Suprapubic skin (tissue), 4 donors: ENCODE measurements around the gene PYGB. TPM values are rescaled to one million over a fixed set of nuclear protein-coding genes. Genes with fewer than 3 reads are reported as not detected.

ENCODE experiments used
- DNase-seq, 2 donors: peaks; one replicate each; pipeline ENCODE4 v3.0.0-alpha.2; 2019; ENCODE audit warnings: low spot score in 2 of 2
- H3K27ac ChIP-seq: fragments of 200-600 bp; sonication (generic); one replicate; pipeline ENCODE4 v1.5.1; 2019
- H3K27me3 ChIP-seq: fragments of 200-600 bp; sonication (generic); one replicate; pipeline ENCODE4 v1.5.1; 2019
- H3K36me3 ChIP-seq: fragments of 200-600 bp; sonication (generic); one replicate; pipeline ENCODE4 v1.5.1; 2019
- H3K4me1 ChIP-seq: fragments of 200-600 bp; sonication (generic); one replicate; pipeline ENCODE4 v1.5.1; 2019
- H3K4me3 ChIP-seq: fragments of 200-600 bp; sonication (generic); one replicate; pipeline ENCODE4 v1.5.1; 2019; ENCODE audit warnings: mild to moderate bottlenecking
- H3K9me3 ChIP-seq: fragments of 200-600 bp; sonication (generic); one replicate; pipeline ENCODE4 v1.5.1; 2019
- EP300 ChIP-seq: sonication (generic); formaldehyde crosslinking; IDR thresholded peaks from one replicate; pipeline ENCODE4 v1.6.1; 2017; ENCODE audit warnings: antibody characterized with exemption
- POLR2A ChIP-seq, 2 donors: fragments of 450-650 bp; IDR thresholded peaks; one replicate each; pipeline ENCODE4 v1.6.1; 2017; ENCODE audit warnings: antibody characterized with exemption in 2 of 2, mild to moderate bottlenecking in 2 of 2, moderate library complexity in 2 of 2
- POLR2AphosphoS5 ChIP-seq, 3 donors: sonication (generic); formaldehyde crosslinking; IDR thresholded peaks; one replicate each; pipeline ENCODE4 v1.6.1; 2017; ENCODE audit warnings: antibody characterized with exemption in 3 of 3
- WGBS: methylation state at CpG from one replicate; pipeline ENCODE4 v1.1.5; 2018; 5-methylcytosine and 5-hydroxymethylcytosine counted together
- total RNA-seq, 4 donors: library from RNA; depleted of rRNA; stranded (reverse); fragments of >200 nt; gene quantifications; one replicate each; pipeline ENCODE4 v1.1.0, GENCODE V29; 2016
- TF ChIP-seq, protein P1 (sequence below), 2 donors: fragments of 200-600 bp in 1 of 2; fragments of 450-650 bp in 1 of 2; sonication (generic) in 1 of 2; IDR thresholded peaks; one replicate each; pipeline ENCODE4 v1.5.1; 2016 to 2019; ENCODE audit warnings: antibody characterized with exemption in 2 of 2, mild to moderate bottlenecking in 1 of 2, moderate library complexity in 1 of 2

PYGB gene
- total RNA-seq, 4 donors from 2014 or later = 142 to 247 (median 198) TPM

DNA sequence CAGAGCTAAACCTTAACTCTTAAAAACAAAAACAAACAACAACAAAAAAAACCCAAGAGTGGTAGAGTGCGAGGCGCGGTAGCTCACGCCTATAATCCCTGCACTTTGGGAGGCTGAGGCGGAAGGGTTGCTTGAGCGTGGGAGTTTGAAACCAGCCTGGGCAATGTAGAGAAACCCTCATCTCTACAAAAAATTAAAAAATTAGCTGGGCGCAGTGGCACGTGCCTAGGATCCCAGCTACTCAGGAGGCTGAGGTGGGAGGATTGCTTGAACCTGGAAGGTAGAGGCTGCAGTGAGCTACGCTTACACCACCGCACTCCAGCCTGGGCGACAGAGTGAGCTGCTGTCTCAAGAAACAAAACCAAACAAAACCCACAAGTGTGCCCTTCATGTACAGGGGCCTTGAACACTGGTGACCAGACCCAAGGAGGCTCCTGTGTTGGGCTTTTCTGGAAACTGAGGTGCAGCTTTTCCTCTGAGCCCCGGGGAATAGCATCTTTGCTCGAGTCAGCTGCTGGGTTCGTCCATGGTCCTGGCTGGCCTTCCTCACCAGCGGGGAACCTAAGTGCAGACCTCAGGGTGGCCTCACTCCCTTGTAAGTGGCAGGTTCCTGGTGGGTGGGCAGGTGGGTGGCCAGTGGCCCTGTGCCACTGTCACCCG lies 39.9 kb downstream of the PYGB start:
- Histone ChIP-seq H3K36me3 (peaks cover 98% of the 10 kb centered on the region), H3K4me1 (no peaks in the 10 kb centered on the region), H3K27me3 (no peaks in the 10 kb centered on the region), H3K27ac (no peak overlapping the region), H3K9me3 (no peaks in the 10 kb centered on the region), H3K4me3 (no peak overlapping the region)
- DNase-seq = peak in 1 of 2 donors; percentile 49
- 96% methylated on average over 14 of the region's 16 CpGs for WGBS
- no peak for TF ChIP-seq EP300
- no peak for TF ChIP-seq POLR2AphosphoS5 (IDR thresholded peaks at IDR 0.05)
- TF ChIP-seq, protein P1, sequence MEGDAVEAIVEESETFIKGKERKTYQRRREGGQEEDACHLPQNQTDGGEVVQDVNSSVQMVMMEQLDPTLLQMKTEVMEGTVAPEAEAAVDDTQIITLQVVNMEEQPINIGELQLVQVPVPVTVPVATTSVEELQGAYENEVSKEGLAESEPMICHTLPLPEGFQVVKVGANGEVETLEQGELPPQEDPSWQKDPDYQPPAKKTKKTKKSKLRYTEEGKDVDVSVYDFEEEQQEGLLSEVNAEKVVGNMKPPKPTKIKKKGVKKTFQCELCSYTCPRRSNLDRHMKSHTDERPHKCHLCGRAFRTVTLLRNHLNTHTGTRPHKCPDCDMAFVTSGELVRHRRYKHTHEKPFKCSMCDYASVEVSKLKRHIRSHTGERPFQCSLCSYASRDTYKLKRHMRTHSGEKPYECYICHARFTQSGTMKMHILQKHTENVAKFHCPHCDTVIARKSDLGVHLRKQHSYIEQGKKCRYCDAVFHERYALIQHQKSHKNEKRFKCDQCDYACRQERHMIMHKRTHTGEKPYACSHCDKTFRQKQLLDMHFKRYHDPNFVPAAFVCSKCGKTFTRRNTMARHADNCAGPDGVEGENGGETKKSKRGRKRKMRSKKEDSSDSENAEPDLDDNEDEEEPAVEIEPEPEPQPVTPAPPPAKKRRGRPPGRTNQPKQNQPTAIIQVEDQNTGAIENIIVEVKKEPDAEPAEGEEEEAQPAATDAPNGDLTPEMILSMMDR (IDR thresholded peaks at IDR 0.05) = no peak
- TF ChIP-seq POLR2A (IDR thresholded peaks at IDR 0.05) = no peak

DNA sequence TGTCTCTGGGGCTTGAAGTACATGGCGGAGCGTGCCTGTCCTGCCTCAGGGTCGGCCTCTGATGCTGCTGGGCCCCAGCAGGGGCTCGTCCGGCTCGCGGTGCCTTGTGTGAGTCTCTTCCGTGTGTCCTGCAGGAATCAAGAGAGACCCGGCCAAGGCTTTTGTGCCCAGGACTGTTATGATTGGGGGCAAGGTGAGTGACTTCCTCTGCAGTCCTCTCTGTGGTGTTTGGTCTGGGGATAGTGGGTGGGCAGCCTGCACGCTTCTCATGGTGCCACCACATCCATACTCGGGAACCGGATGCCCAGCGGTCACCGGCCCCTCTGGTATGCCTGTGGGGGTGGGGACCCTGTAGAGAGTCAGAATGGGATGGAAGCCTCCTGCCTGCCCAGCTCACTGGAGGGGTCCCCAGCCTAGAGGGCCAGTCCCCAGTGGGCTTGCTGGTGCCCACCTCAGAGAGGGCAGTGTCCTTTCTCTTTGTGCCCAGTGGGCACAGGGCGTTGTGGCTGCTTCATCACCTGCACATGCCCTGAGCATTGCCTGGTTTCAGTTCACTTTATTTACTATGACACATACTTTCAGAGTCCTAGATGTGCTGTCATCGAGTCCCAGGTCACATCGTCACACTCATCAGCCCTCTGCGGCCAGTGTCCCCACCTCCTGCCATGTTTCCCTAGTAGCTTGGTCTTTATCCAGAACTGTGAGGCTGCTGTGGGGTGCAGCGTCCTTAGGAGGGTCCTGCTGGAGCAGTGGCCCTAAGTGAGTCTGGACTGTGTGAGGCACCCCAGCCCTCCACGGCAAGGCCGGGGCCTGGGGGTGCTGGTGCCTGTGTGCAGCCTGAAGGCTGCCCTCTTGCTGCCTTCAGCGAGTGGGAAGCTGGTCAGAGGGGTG lies 40.7 kb downstream of the PYGB start:
- H3K27ac ChIP-seq = no peak overlapping the region
- H3K27me3 ChIP-seq = no peaks in the 10 kb centered on the region
- TF ChIP-seq, protein P1 (IDR thresholded peaks at IDR 0.05) = no peak
- TF ChIP-seq EP300 = no peak
- no peak for TF ChIP-seq POLR2A (IDR thresholded peaks at IDR 0.05)
- no peak for TF ChIP-seq POLR2AphosphoS5 (IDR thresholded peaks at IDR 0.05)
- WGBS = 90% methylated on average over 11 of the region's 22 CpGs
- DNase-seq = peak; percentile 59 to 72
- H3K9me3 ChIP-seq = no peaks in the 10 kb centered on the region
- no peak overlapping the region for H3K4me3 ChIP-seq
- H3K36me3 ChIP-seq = peaks cover 95% of the 10 kb centered on the region
- peaks cover 4% of the 10 kb centered on the region for H3K4me1 ChIP-seq

DNA sequence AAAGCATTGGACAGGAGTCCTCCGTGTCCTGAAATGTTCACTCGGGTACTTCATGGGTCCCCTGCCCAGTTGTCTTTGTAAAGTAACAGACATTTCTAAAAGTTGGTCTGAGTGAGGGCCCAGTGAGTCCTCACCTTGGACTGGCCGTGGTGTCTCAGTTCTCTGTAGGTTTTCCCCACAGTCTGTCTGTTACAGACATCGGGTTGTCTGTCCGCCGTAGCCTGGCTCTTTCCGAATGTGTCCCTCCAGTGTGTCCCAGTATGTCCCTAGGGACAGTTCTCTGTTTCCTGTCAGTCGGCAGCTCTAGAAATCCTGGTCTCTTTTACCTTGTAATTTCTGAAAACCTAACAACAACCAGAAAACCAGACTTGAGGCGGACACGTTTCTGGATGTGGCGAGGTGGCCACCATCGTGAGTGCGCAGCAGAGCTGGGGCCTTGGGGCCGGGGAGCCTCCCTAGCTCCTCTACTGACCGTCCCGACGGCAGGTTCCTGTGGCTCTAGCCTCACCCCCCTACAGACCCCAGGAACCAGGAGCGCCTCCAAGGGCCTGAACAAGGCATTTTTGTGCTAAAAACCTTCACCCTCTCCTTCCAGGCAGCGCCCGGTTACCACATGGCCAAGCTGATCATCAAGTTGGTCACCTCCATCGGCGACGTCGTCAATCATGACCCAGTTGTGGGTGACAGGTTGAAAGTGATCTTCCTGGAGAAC lies 42.2 kb downstream of the PYGB start:
- Histone ChIP-seq H3K36me3 (peaks cover 86% of the 10 kb centered on the region), H3K4me1 (peaks cover 6% of the 10 kb centered on the region), H3K4me3 (no peak overlapping the region), H3K27me3 (no peaks in the 10 kb centered on the region), H3K9me3 (no peaks in the 10 kb centered on the region), H3K27ac (no peak overlapping the region)
- TF ChIP-seq EP300 (no peak), POLR2A (IDR thresholded peaks at IDR 0.05) (no peak), POLR2AphosphoS5 (IDR thresholded peaks at IDR 0.05) (no peak)
- TF ChIP-seq, protein P1 (IDR thresholded peaks at IDR 0.05) = no peak
- 87% methylated on average over 20 of the region's 24 CpGs for WGBS
- DNase-seq = peak in 1 of 2 donors; percentile 24

DNA sequence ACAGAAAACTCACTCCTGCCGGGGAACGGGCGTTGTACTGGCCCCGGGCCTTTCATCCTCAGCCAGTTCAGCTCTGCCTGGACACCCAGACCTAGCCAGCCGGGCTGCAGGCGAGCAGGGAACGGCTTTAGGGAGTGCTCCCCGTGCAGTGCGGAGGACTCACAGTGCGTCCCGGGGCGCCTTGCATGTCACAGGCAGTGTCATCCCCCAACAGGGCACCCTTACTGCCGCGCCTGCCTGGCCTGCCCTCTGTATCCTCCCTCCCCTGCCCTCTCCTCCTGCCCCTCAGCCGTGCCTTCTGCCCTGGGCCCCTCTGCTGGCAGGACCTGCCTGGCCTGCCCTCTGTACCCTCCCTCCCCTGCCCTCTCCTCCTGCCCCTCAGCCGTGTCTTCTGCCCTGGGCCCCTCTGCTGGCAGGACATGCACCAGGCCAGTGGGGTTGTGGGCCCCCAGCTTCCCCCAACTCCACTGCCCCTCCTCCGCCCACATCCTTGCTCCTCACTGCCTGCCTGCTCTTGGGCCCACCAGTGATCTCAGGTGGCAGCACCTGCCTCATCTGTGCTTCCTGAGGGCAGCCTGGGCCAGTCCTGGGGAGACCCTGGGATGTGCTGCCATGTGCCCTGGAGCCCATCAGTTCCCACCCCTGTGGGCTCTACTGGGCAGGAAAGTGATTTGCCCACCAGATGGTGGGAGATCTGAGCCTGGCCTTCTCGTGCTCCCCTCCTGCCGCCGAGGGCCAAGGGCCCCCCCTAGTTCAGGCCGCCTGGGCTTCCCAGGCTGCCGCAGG lies 43.0 kb downstream of the PYGB start:
- H3K4me1 ChIP-seq = peaks cover 12% of the 10 kb centered on the region
- no peaks in the 10 kb centered on the region for H3K27me3 ChIP-seq
- H3K27ac ChIP-seq = no peak overlapping the region
- no peak for DNase-seq
- H3K9me3 ChIP-seq = no peaks in the 10 kb centered on the region
- 89% methylated on average over 22 of the region's 22 CpGs for WGBS
- H3K4me3 ChIP-seq = no peak overlapping the region
- no peak for TF ChIP-seq EP300
- TF ChIP-seq POLR2A (IDR thresholded peaks at IDR 0.05) = no peak
- TF ChIP-seq, protein P1 (IDR thresholded peaks at IDR 0.05) = no peak
- TF ChIP-seq POLR2AphosphoS5 (IDR thresholded peaks at IDR 0.05) = no peak
- H3K36me3 ChIP-seq = peaks cover 80% of the 10 kb centered on the region
